OCI-LY1 (cell line): ENCODE measurements around the gene NEK2.

ENCODE experiments used
- H2AFZ ChIP-seq: fragments of 200-600 bp; sonication (generic), shearing (Covaris generic); 2 replicates; pipeline ENCODE4 v1.6.0; 2014; ENCODE audit warnings: antibody characterized with exemption, mild to moderate bottlenecking, low read length
- H3F3A ChIP-seq: fragments of 200-600 bp; sonication (generic), shearing (Covaris generic); 2 replicates; pipeline ENCODE4 v1.6.0; 2014; ENCODE audit warnings: mild to moderate bottlenecking, antibody characterized with exemption, low read length, moderate library complexity; ENCODE audit not compliant: insufficient read depth
- H3K27ac ChIP-seq: fragments of 200-600 bp; sonication (generic); 2 replicates; pipeline ENCODE4 v1.5.1; 2014; ENCODE audit warnings: low read length, mixed run types, mild to moderate bottlenecking, low read depth; ENCODE audit not compliant: poor library complexity, severe bottlenecking
- H3K27me3 ChIP-seq: fragments of 200-600 bp; sonication (generic); 2 replicates; pipeline ENCODE4 v1.6.0; 2014; ENCODE audit warnings: antibody characterized with exemption, mild to moderate bottlenecking, low read length, moderate library complexity; ENCODE audit not compliant: insufficient read depth
- H3K36me3 ChIP-seq: fragments of 200-600 bp; sonication (generic); 2 replicates; pipeline ENCODE4 v1.6.1; 2014; ENCODE audit warnings: mild to moderate bottlenecking, antibody characterized with exemption, low read length, moderate library complexity, mixed read lengths; ENCODE audit not compliant: insufficient read depth
- H3K4me1 ChIP-seq: fragments of 200-600 bp; sonication (generic); 2 replicates; pipeline ENCODE4 v1.5.1; 2014; ENCODE audit warnings: mild to moderate bottlenecking, low read length, moderate library complexity; ENCODE audit not compliant: insufficient read depth, severe bottlenecking
- H3K4me2 ChIP-seq: fragments of 200-600 bp; sonication (generic), shearing (Covaris generic); 2 replicates; pipeline ENCODE4 v1.6.1; 2014; ENCODE audit warnings: low read length
- H3K4me3 ChIP-seq: fragments of 200-600 bp; sonication (generic); 2 replicates; pipeline ENCODE4 v1.5.1; 2014; ENCODE audit warnings: low read length, low read depth, mild to moderate bottlenecking, mixed read lengths; ENCODE audit not compliant: poor library complexity, severe bottlenecking
- H3K79me2 ChIP-seq: fragments of 200-600 bp; shearing (Covaris generic); 2 replicates; pipeline ENCODE4 v1.6.1; 2016; ENCODE audit warnings: mixed run types, low read length, mixed read lengths; ENCODE audit not compliant: insufficient read depth
- H3K9ac ChIP-seq: fragments of 200-600 bp; sonication (generic), shearing (Covaris generic); 2 replicates; pipeline ENCODE4 v1.6.1; 2014; ENCODE audit warnings: mild to moderate bottlenecking, low read length, mixed read lengths
- H3K9me2 ChIP-seq: fragments of 200-600 bp; sonication (generic), shearing (Covaris generic); 2 replicates; pipeline ENCODE4 v1.6.1; 2014; ENCODE audit warnings: low read depth, mild to moderate bottlenecking, low read length, mixed read lengths
- H3K9me3 ChIP-seq: fragments of 200-600 bp; shearing (Covaris generic); 2 replicates; pipeline ENCODE4 v1.6.1; 2014; ENCODE audit warnings: low read length, mixed read lengths
- H4K20me1 ChIP-seq: fragments of 200-600 bp; sonication (generic), shearing (Covaris generic); 2 replicates; pipeline ENCODE4 v1.6.0; 2016; ENCODE audit warnings: mild to moderate bottlenecking, low read length; ENCODE audit not compliant: insufficient read depth
- CTCF ChIP-seq: fragments of 200-600 bp; sonication (generic), shearing (Covaris generic); IDR thresholded peaks from 2 replicates; pipeline ENCODE4 v1.5.1; 2017; ENCODE audit warnings: mild to moderate bottlenecking, antibody characterized with exemption, low read length, moderate library complexity, mixed read lengths
- EZH2 ChIP-seq: fragments of 200-600 bp; sonication (generic), shearing (Covaris generic); IDR thresholded peaks from 2 replicates; pipeline ENCODE4 v1.8.0; 2017; ENCODE audit warnings: borderline replicate concordance, mixed run types, mild to moderate bottlenecking, antibody characterized with exemption, low read length, moderate library complexity, mixed read lengths

NEK2 gene

DNA sequence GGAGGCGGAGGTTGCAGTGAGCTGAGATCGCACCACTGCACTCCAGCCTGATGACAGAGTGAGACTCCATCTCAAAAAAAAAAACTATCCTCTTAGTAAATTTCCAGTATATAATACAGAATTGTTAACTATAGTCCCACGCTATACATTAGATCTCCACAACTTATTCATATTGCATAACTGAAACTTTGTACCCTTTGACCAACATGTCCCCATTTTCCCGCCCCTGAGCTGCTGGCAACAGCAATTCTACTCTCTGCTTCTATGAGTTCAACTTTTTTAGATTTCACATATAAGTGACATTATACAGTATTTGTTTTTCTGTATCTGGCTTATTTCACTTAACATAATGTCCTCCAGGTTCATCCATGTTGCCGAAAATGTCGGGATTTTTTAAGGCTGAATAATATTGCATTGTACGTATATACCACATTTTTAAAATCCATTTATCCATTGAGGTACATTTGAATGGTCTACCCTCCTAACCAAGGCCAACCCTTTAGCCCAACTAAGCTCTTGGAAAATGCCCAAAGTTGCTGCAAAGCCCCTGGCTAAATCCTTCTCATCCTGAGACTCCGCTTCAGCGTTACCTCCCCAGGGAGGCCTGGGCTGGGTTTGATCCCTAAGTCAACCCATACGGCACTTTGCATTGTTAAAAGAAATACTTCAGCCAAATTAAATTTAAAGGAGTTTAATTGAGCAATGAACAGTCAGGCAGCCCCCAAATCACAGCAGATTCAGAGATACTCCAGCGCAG, 34.2 kb downstream of the NEK2 start:
- no peak for TF ChIP-seq EZH2
- TF ChIP-seq CTCF, result no peak
- Histone ChIP-seq H3K4me2 (no peak overlapping the region), H4K20me1 (no peaks in the 10 kb centered on the region), H3K36me3 (no peaks in the 10 kb centered on the region), H2AFZ (no peak overlapping the region), H3F3A (no peaks in the 10 kb centered on the region), H3K4me3 (no peak overlapping the region), H3K4me1 (peaks cover 10% of the 10 kb centered on the region), H3K27ac (no peak overlapping the region), H3K9ac (no peak overlapping the region), H3K79me2 (no peaks in the 10 kb centered on the region), H3K9me3 (no peaks in the 10 kb centered on the region), H3K9me2 (no peaks in the 10 kb centered on the region), H3K27me3 (no peaks in the 10 kb centered on the region)

GRCh38 chr1:211640301-211640630, 35.2 kb downstream of the NEK2 start:
- no peaks in the 10 kb centered on the region for H3K27me3 ChIP-seq
- H3K27ac ChIP-seq, result no peak overlapping the region
- no peaks in the 10 kb centered on the region for H3F3A ChIP-seq
- TF ChIP-seq CTCF (no peak), EZH2 (no peak)
- H3K4me3 ChIP-seq, result no peak overlapping the region
- H3K4me2 ChIP-seq, result no peak overlapping the region
- no peaks in the 10 kb centered on the region for H3K9me2 ChIP-seq
- no peak overlapping the region for H3K9ac ChIP-seq
- no peaks in the 10 kb centered on the region for H4K20me1 ChIP-seq
- H3K9me3 ChIP-seq, result no peaks in the 10 kb centered on the region
- H3K36me3 ChIP-seq, result no peaks in the 10 kb centered on the region
- H2AFZ ChIP-seq, result no peak overlapping the region
- peaks cover 10% of the 10 kb centered on the region for H3K4me1 ChIP-seq
- H3K79me2 ChIP-seq, result no peaks in the 10 kb centered on the region

DNA sequence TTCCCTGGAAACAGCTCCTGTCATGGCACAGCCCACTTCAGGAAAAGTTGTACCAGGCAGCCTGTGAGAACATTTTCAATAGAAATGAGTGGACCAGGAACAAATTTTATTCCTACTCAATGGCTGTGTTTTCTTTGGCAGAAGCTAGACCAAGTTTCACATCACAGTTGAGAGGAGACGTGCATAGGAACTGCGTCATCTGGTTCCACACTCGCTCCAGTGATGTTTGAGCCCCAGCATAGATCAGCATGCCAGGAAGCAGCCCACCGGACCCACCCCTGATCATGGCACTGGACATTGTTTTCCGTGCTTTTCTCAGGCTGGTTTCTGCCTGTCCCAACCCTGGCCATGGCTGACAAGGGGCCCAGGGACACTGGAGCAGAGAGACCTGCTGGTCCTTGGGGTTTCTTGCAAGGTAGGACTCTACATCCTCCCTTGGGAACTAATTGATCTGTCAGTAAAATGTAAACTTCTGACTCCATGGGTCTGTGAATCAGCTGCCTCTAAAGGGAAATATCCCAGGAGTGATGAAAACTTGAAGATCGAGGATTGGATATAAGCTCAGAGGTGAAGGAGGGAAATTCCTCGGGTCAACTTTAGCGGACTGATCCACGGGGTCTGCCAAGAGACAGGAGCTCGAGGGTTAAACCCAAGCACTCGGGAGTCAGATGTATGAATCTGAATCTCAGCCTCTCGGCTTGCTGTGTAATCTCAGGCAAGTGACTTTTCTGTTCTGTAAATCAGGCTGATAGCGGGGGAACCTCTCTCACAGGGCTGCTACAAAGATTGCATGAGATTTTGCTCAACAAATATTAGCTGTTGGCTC, 35.7 kb downstream of the NEK2 start:
- Histone ChIP-seq H2AFZ (no peak overlapping the region), H3K4me3 (no peak overlapping the region)

More for the DNA sequence above, 35.7 kb downstream of the NEK2 start:
- H3K9ac ChIP-seq, result no peak overlapping the region
- no peaks in the 10 kb centered on the region for H3K27me3 ChIP-seq
- H3K79me2 ChIP-seq, result no peaks in the 10 kb centered on the region
- peaks cover 10% of the 10 kb centered on the region for H3K4me1 ChIP-seq
- H4K20me1 ChIP-seq, result no peaks in the 10 kb centered on the region
- H3K9me3 ChIP-seq, result no peaks in the 10 kb centered on the region
- no peaks in the 10 kb centered on the region for H3K9me2 ChIP-seq
- no peak overlapping the region for H3K27ac ChIP-seq
- no peak for TF ChIP-seq CTCF
- no peak for TF ChIP-seq EZH2
- no peak overlapping the region for H3K4me2 ChIP-seq
- no peaks in the 10 kb centered on the region for H3K36me3 ChIP-seq
- H3F3A ChIP-seq, result no peaks in the 10 kb centered on the region
